KMS-11 (cell line): ENCODE results near the gene ESRP2.

Source experiments
- H2AFZ ChIP-seq: fragments of 200-600 bp; sonication (generic); 2 replicates; pipeline ENCODE4 v1.6.1; 2016; ENCODE audit warnings: antibody characterized with exemption, mixed run types, low read depth
- H3K27ac ChIP-seq: fragments of 200-600 bp; sonication (generic); 2 replicates; pipeline ENCODE4 v1.6.1; 2016; ENCODE audit warnings: mild to moderate bottlenecking, mixed run types
- H3K27me3 ChIP-seq: fragments of 200-600 bp; sonication (generic); 2 replicates; pipeline ENCODE4 v1.6.1; 2017; ENCODE audit warnings: mild to moderate bottlenecking, low read depth, mixed run types, moderate library complexity; ENCODE audit not compliant: insufficient read depth
- H3K36me3 ChIP-seq: fragments of 200-600 bp; sonication (generic); 2 replicates; pipeline ENCODE4 v1.6.1; 2017; ENCODE audit warnings: mild to moderate bottlenecking, mixed run types; ENCODE audit not compliant: insufficient read depth
- H3K4me1 ChIP-seq: fragments of 200-600 bp; sonication (generic); 2 replicates; pipeline ENCODE4 v1.6.1; 2016; ENCODE audit warnings: mild to moderate bottlenecking, low read depth, mixed run types; ENCODE audit not compliant: poor library complexity, severe bottlenecking
- H3K4me2 ChIP-seq: fragments of 200-600 bp; sonication (generic); 2 replicates; pipeline ENCODE4 v1.7.0; 2016; ENCODE audit warnings: mild to moderate bottlenecking, mixed run types
- H3K4me3 ChIP-seq: fragments of 200-600 bp; sonication (generic); IDR thresholded peaks from 2 replicates; pipeline ENCODE4 v1.6.1; 2017; ENCODE audit warnings: low read depth, low read length, mixed read lengths; ENCODE audit not compliant: insufficient read depth
- H3K79me2 ChIP-seq: fragments of 200-600 bp; sonication (generic); 2 replicates; pipeline ENCODE4 v1.6.1; 2016; ENCODE audit warnings: low read depth, mixed run types; ENCODE audit not compliant: insufficient read depth
- H3K9ac ChIP-seq: fragments of 200-600 bp; sonication (generic); 2 replicates; pipeline ENCODE4 v1.6.1; 2016; ENCODE audit warnings: mild to moderate bottlenecking, mixed run types
- H4K20me1 ChIP-seq: fragments of 200-600 bp; sonication (generic); 2 replicates; pipeline ENCODE4 v1.6.1; 2016; ENCODE audit warnings: mild to moderate bottlenecking, mixed run types; ENCODE audit not compliant: insufficient read depth
- CTCF ChIP-seq: fragments of 200-600 bp; sonication (generic); conservative IDR thresholded peaks from 2 replicates; pipeline ENCODE4 v1.6.1; 2017; ENCODE audit warnings: low read depth, mild to moderate bottlenecking, antibody characterized with exemption, low read length, moderate library complexity, mixed read lengths

The ESRP2 gene

GRCh38 chr16:68179855-68180254 is 56.1 kb downstream of the ESRP2 start:
- Histone ChIP-seq H2AFZ (no peak overlapping the region), H3K27me3 (no peaks in the 10 kb centered on the region), H3K4me1 (peaks cover 3% of the 10 kb centered on the region), H3K4me2 (no peak overlapping the region), H4K20me1 (no peaks in the 10 kb centered on the region), H3K4me3 (no peak overlapping the region), H3K36me3 (no peaks in the 10 kb centered on the region), H3K79me2 (no peaks in the 10 kb centered on the region), H3K9ac (no peak overlapping the region), H3K27ac (no peak overlapping the region)
- no peak for TF ChIP-seq CTCF

DNA sequence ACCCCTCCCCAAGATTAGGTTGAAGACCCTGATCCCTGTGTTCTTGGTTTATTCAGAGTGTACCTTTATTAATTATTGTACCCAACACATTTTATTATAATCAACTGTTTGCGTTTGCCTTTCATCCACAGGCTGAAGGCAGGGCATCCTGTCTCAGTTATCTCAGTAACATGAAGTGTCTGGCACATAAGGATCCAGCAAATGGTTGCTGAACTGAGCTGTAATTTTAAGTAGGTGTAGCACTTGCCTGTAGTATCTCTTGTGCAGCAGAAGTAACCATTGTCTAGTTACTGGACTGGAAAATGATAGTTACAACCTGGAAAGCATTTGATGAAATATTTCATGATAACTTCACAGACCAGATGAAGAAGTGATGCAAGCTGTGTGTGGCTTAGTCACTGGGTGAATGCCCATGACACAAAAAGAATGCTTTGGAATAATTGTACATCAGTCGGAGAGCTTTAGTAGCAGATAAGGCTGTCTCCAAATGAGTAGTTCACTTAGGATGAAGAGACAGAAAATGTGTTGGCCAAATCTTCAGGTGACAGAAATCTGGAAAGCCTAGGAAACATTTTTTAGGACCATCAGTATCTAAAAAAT is 56.6 kb downstream of the ESRP2 start:
- H3K9ac ChIP-seq: no peak overlapping the region
- no peak overlapping the region for H3K4me3 ChIP-seq
- H2AFZ ChIP-seq: no peak overlapping the region
- no peak overlapping the region for H3K4me2 ChIP-seq
- H3K4me1 ChIP-seq: peaks cover 3% of the 10 kb centered on the region
- H4K20me1 ChIP-seq: no peaks in the 10 kb centered on the region
- no peak overlapping the region for H3K27ac ChIP-seq
- H3K36me3 ChIP-seq: no peaks in the 10 kb centered on the region
- TF ChIP-seq CTCF: no peak
- H3K27me3 ChIP-seq: no peaks in the 10 kb centered on the region
- no peaks in the 10 kb centered on the region for H3K79me2 ChIP-seq
